Testis (tissue), 2 donors: ENCODE data around the gene UMPS.

ENCODE experiments used
- CTCF ChIP-seq, 3 experiments: fragments of 450-650 bp in 2 of 3; fragments of 200-600 bp in 1 of 3; sonication (generic) in 1 of 3; IDR thresholded peaks; one replicate each; pipeline ENCODE4 v1.5.1; 2016 to 2019; ENCODE audit warnings: antibody characterized with exemption in 3 of 3, mild to moderate bottlenecking in 2 of 3, moderate library complexity in 1 of 3
- POLR2A ChIP-seq: fragments of 450-650 bp; IDR thresholded peaks from one replicate; pipeline ENCODE4 v1.6.1; 2017; ENCODE audit warnings: antibody characterized with exemption, mild to moderate bottlenecking, moderate library complexity

GRCh38 chr3:124780356-124780755 lies 50.1 kb downstream of the UMPS start:
- TF ChIP-seq CTCF (IDR thresholded peaks at IDR 0.05) (no peak), POLR2A (no peak)
